Muscle layer of duodenum (tissue), 2 donors: ENCODE measurements around the gene ANXA9.

ENCODE experiments used
- H3K27ac ChIP-seq: one replicate; pipeline ENCODE4 v1.7.0; 2013; ENCODE audit warnings: mild to moderate bottlenecking, low read length
- H3K27me3 ChIP-seq: one replicate; pipeline ENCODE4 v1.7.0; 2013; ENCODE audit warnings: low read depth, mild to moderate bottlenecking, control low read depth, low read length
- H3K36me3 ChIP-seq, 2 donors: one replicate each; pipeline ENCODE4 v1.7.0; 2013; ENCODE audit warnings: low read length in 2 of 2, control low read depth in 1 of 2, mild to moderate bottlenecking in 1 of 2; ENCODE audit not compliant: insufficient read depth in 2 of 2, control insufficient read depth in 1 of 2
- H3K4me1 ChIP-seq, 2 donors: one replicate each; pipeline ENCODE4 v1.7.0; 2013; ENCODE audit warnings: low read length in 2 of 2, mild to moderate bottlenecking in 2 of 2, control low read depth in 1 of 2, moderate library complexity in 1 of 2; ENCODE audit not compliant: insufficient read depth in 2 of 2, control insufficient read depth in 1 of 2
- H3K4me3 ChIP-seq, 2 donors: one replicate each; pipeline ENCODE4 v1.7.0; 2013; ENCODE audit warnings: low read length in 2 of 2, low read depth in 1 of 2, mild to moderate bottlenecking in 1 of 2
- H3K9me3 ChIP-seq, 2 donors: one replicate each; pipeline ENCODE4 v1.7.0; 2013; ENCODE audit warnings: low read length in 2 of 2, control low read depth in 1 of 2, mild to moderate bottlenecking in 1 of 2; ENCODE audit not compliant: control insufficient read depth in 1 of 2
- donor health status: healthy.

ANXA9 gene

DNA sequence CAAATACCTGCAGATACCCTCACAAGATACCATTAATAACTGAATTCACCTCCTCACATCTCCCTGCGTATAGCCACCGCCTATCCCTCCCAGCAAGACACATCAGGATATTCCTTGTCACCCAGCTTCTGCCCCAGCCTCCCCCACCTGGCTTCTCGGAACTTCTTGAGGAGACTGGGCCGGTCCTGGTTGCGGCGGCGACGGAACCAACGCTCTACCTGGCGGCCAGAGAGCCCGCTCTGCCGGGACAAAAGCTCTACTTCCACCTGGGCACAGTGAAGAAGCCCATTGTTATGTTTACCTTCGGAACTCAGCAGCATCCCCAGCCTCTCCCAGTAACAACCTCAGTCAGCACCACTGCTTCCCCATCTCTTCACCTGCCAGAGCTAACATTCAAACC, 14.2 kb upstream of the ANXA9 start:
- Histone ChIP-seq H3K4me3 (no peak overlapping the region), H3K4me1 (peaks cover 27 to 34% of the 10 kb centered on the region in 2 donors), H3K9me3 (no peaks in the 10 kb centered on the region), H3K36me3 (peaks cover 47 to 55% of the 10 kb centered on the region in 2 donors), H3K27ac (no peak overlapping the region), H3K27me3 (no peaks in the 10 kb centered on the region)

DNA sequence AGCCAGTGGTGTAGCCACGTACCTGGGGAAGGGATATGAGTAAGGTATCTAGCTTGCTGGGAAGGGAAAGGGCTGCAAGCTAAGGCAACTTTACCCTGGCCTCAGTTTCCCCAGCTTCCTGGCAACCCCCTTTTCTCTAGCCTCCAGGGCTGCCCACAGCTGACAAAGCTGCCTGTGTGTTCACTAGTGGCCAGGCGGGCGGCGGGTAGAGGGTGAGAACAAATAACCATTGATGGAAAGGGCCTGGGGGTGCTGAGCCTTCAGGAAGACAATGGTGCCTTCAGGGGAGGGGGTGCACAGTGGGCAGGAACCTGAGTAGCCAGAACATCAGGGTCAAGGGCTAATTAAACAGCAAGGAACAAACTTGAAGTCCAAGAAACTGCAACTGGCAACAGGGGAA, 13.6 kb upstream of the ANXA9 start:
- peaks cover 33 to 39% of the 10 kb centered on the region in 2 donors for H3K4me1 ChIP-seq

DNA sequence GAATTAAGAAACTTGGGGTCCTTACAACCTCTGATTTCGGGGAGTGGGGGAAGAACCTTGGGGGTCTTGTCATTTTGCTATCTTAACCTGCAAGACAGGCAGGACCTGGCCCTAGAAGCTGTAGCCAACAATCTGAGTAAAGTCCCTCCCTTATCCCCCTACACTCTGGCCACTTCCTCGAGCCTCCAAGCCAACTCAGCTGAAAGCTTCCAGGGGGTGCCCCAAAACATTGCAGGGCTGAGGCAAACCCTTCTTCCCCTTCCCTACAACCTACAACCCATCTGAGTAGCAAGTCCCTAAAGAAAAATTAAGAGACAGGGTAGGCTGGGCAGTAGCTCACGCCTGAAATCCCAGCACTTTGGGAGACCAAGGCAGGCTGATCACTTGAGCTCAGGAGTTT, 12.5 kb upstream of the ANXA9 start:
- H3K4me1 ChIP-seq, result peaks cover 33 to 39% of the 10 kb centered on the region in 2 donors
- no peaks in the 10 kb centered on the region for H3K9me3 ChIP-seq
- no peak overlapping the region for H3K27ac ChIP-seq
- H3K27me3 ChIP-seq, result no peaks in the 10 kb centered on the region
- H3K36me3 ChIP-seq, result peaks cover 36 to 39% of the 10 kb centered on the region in 2 donors
- H3K4me3 ChIP-seq, result no peak overlapping the region

More for the DNA sequence above, 13.6 kb upstream of the ANXA9 start:
- Histone ChIP-seq H3K4me3 (no peak overlapping the region), H3K36me3 (peaks cover 42 to 51% of the 10 kb centered on the region in 2 donors), H3K9me3 (no peaks in the 10 kb centered on the region), H3K27me3 (no peaks in the 10 kb centered on the region), H3K27ac (no peak overlapping the region)

DNA sequence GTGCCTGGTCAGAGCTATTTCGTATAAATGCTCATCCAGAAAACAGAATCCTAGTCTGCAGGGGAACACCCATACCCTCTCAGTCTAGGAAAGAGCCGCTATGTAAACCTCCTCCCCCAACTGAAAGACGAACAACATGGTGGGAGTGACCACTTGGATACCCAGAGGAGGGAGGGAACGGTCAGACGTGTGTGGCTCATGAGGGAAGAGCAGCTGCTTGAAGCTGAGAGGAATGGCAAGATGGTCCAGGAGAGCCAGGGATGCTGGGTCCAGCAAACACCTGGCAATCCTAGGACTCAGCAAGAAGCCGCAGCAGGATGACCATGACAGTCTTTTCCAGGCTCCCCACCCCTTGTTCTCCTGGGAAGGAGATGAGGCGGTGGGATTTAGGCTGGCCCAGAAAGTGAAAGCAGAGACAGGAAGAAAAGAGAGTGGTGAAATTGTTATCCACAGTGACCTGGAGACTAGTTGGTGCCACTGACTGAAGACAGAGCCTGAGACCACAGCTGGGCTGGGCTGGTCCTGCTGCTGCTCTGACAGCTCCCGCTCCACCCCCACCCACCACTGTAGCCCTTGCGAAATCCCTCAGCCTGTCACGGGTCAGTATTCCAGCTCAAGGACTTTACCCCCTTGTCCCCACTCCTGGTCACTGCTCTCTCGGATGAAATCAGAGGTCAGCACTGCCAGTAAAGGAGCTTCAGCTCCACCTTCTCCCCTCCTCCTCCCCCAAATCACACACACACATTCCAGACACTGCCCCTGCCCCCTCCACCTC, 11.1 kb upstream of the ANXA9 start:
- H3K9me3 ChIP-seq, result no peaks in the 10 kb centered on the region
- peaks cover 33 to 39% of the 10 kb centered on the region in 2 donors for H3K4me1 ChIP-seq
- peaks cover 29% of the 10 kb centered on the region in 2 donors for H3K36me3 ChIP-seq
- no peaks in the 10 kb centered on the region for H3K27me3 ChIP-seq
- H3K4me3 ChIP-seq, result peak overlapping the region; percentile 23 to 42
- peak overlapping the region; percentile 32 for H3K27ac ChIP-seq

DNA sequence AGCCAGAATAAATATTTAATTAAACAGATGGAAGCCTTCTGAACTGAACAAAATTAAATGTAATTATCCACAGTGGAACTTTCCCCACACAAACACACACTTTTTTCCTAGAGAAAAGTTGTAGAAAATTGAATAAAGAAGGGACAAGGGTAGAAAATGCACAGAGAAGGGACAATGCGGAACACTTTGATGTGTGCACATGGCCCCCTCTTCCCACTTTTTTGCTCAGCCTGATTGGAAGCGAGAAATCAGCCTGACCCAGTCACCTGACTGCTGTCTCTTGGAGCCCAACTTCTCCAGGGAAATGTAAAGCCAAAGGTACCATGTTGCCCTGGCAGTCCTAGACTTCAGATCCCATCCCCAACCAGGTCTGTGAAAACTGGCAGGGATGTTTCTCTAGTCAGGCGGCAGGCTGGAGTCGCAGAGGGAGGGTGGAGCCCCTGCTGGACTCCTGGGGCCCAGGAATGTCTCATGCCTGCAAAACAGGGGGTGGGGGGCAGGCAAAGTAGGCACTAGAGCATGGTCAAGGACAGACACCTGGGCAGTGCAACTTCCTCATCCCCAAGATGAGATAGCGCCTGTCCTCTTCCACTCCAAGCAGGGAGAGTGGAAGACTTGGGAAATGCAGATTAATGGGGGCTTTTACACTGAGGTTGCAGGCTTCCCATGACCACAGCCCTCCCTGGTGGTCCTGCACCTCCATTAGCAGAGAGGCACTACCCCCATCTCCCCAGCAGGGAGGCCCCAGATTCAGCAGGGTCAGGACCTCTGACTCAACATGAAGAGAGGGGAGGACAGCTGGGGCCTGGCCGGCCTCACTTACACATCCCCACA, 10.3 kb upstream of the ANXA9 start:
- Histone ChIP-seq H3K9me3 (no peaks in the 10 kb centered on the region), H3K27ac (peak overlapping the region; percentile 77), H3K4me3 (peak overlapping the region; percentile 23 to 87), H3K4me1 (peaks cover 33 to 39% of the 10 kb centered on the region in 2 donors), H3K27me3 (no peaks in the 10 kb centered on the region), H3K36me3 (peaks cover 21% of the 10 kb centered on the region in 2 donors)

DNA sequence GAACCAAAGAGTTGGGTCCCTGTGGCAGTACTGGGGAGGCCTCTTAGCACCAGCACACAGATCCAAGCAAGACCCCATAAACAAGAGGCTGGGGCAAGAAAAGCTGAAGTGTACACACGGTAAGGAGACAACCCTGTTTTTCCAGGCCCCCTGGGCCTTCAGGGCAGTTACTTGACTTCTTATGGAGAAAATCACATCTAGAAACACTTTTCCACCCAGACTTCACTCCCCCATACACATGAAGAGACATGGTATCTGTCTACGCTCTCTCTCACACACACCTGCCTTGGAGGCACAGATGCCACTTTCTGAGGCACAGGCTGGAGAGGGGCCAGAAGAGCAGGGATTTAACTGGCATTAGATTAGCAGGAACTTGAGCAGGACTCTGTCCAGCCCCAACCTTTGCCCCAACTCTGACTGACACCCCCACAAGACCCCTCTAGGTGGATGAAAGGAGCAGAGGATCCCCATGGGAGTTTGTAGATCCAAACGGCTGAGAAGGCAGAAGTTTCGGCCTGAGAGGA, 9.6 kb upstream of the ANXA9 start:
- Histone ChIP-seq H3K4me1 (peaks cover 35 to 39% of the 10 kb centered on the region in 2 donors), H3K9me3 (no peaks in the 10 kb centered on the region), H3K4me3 (peak overlapping the region; percentile 78 to 87), H3K27me3 (no peaks in the 10 kb centered on the region), H3K27ac (peak overlapping the region; percentile 77), H3K36me3 (peaks cover 14% of the 10 kb centered on the region in 2 donors)

DNA sequence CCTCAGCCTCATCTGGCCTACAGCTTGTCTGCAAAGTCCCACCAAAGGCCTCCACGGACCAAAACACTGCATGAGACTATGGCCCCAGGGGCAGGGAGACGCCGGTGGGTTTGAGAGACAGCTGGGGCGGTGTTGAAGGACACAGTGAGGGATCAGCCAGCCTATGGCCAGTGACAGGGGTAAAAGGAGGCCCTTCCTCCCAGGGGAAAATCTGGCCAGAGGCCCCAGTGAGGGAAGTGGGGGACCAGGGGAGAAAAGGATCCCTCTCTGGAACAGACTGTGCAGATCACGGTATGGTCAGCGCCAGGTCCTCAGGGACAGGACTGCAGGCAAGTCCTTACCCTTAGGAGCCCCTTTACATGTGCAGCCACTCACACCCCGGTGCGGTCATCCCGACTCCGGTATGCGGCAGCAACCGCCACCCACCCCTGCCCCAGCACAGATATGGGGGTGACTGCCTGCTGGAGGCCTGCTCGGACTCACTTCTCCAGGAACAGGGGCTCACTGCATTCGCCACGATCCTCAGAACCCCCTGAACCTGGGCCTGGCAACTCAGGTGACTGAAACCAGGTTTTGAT, 8.7 kb upstream of the ANXA9 start:
- Histone ChIP-seq H3K36me3 (peaks cover 5% of the 10 kb centered on the region in 2 donors), H3K9me3 (no peaks in the 10 kb centered on the region), H3K27ac (peak overlapping the region; percentile 77), H3K4me1 (peaks cover 36 to 39% of the 10 kb centered on the region in 2 donors), H3K4me3 (peak overlapping the region; percentile 78 to 87), H3K27me3 (no peaks in the 10 kb centered on the region)

DNA sequence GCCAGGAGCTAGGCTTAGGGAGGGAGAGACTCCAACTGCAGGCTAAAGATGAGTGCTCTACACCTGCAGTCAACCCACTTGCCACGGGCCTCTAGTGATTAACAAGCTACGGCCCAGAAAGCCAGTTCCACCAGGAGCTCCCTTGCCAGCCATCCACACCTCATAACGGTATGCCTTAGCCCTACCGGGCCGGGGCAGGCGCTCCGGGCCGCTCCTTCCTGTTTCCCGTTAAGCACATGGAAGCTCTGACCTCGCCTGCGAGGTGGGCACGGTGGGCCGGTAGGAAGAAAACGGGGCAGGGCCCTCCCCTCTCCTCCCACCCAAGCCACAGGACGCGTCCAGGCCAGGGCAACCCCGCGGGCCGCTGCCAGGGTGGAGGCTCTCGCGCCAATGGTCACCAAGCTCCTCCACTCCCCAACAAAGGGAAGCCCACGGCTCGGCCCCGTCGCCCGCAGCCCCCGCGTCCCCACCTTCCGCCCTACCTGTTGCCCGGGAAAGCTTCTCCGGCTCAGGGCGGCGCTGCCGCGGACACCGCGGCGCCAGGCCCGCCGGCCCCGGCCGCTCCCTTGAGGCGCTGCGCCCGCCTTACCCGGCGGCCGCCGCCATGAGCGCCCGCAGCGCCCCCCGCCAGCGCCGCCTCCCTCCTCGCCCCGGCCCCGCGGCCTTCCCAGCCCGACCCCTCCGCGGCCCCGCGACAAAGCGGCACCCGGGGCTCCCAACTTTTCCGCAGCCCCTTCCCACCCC, 8.1 kb upstream of the ANXA9 start:
- H3K4me1 ChIP-seq, result peaks cover 36 to 41% of the 10 kb centered on the region in 2 donors

DNA sequence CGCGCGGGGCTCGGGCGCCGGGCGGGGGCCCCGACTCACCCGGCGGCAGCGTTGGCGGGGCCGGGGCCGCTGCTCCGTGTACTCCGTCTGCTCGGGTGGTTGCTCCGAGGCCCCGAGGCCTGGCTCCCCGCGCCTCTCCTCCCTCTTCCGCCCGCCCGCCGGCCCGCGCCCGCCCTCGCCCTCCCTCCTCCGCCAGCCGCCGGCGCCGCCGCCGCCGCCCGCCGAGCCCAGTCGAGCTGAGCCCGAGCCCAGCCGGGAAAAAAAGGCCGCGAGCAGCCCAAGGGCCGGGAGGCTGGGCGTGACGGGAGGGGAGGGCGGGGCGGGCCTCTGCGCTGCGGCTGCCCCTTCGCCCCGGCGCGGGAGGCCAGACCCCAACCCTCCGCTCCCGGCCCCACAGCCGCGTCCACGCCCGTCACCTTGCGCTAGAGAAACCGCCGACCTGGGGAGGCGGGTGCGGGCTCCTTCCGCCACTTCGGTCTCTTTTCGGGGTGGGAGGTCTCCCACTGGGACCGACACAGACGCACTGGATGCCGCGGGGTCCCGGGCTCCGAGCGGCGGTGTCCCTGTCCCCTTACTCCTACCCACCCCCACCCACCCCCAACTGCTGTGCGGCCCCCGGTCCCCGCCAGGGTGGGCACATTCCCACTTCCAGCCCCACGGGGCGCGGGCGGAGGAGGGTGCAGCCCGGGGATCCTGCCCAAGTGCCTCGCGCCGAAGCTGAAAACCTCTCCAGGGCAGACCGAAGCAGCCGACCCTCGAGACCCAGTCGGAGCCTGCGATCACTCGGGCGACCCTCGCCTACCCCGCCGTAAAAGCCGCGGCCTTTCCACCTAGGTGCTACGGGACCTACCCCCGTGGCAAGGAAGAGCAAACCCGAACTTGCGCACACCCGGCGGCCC, 7.3 kb upstream of the ANXA9 start, which contains the start of gene CERS2:
Gene CERS2, minus strand, starts transcription at position 256 of the 899 bp plus-strand sequence. CDS start 5,745 bp downstream, outside the sequence.
- peak within 1 kb of the TSS; percentile 78 to 87 for H3K4me3 ChIP-seq
- no peaks in the 10 kb centered on the region for H3K9me3 ChIP-seq
- no peaks in the 10 kb centered on the region for H3K27me3 ChIP-seq
- peak within 1 kb of the TSS; percentile 77 for H3K27ac ChIP-seq
- H3K36me3 ChIP-seq, result no peaks in the 10 kb centered on the region
- H3K4me1 ChIP-seq, result peaks cover 39 to 41% of the 10 kb centered on the region in 2 donors

More for the DNA sequence above, 8.1 kb upstream of the ANXA9 start:
- Histone ChIP-seq H3K27me3 (no peaks in the 10 kb centered on the region), H3K27ac (peak overlapping the region; percentile 77), H3K36me3 (no peaks in the 10 kb centered on the region), H3K4me3 (peak overlapping the region; percentile 78 to 87), H3K9me3 (no peaks in the 10 kb centered on the region)

DNA sequence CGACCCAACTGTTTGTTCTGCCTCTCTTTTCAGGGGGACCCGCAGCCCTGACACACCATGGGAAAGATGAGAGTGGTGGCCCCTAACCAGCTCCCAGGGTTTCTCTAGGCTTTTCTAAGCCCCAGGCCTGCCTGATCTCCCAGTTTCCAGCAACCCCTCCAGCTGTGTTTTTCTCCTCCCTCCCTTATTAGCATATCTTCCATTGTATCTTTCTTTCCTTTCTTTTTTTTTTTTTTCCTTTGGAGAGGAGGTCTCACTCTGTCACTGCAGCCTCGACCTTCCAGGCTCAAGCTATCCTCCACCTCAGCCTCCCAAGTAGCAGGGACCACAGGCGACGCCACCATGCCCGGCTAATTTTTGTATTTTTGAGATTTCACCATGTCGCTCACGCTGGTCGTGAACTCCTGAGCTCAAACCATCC, 5.7 kb upstream of the ANXA9 start:
- H3K9me3 ChIP-seq, result no peaks in the 10 kb centered on the region
- no peaks in the 10 kb centered on the region for H3K27me3 ChIP-seq
- no peaks in the 10 kb centered on the region for H3K36me3 ChIP-seq
- peaks cover 26 to 28% of the 10 kb centered on the region in 2 donors for H3K4me1 ChIP-seq
- H3K27ac ChIP-seq, result no peak overlapping the region
- no peak overlapping the region for H3K4me3 ChIP-seq
